ENCODE measurements around the gene MAP1LC3B. TPM values are rescaled to one million over a fixed set of nuclear protein-coding genes. Genes with fewer than 3 reads are reported as not detected.

The MAP1LC3B gene
- total RNA-seq, 1 experiment from 2014 or later, result 72.3 TPM

DNA sequence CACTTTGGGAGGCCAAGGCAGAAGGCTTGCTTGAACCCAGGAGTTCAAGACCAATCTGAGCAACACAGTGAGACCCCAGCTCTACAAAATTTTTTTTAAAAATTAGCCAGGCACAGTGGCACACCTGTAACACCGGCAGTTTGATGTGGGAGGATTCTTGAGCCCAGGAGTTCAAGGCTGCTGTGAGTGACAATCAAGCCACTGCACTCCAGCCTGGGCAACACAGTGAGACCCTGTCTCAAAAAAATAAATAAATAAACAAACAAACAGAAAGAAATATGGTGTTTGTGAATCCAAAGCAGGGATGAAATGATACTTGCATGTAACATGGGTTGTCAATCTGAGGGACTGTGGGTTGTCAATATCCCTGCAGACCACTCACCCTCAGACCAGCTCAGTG, 25.2 kb upstream of the MAP1LC3B start:
- Mint-ChIP-seq H3K4me1 (ENCODE audit: low read depth, unreplicated experiment) (no peaks in the 10 kb centered on the region), H3K27me3 (ENCODE audit: insufficient read depth, unreplicated experiment) (no peaks in the 10 kb centered on the region), H3K27ac (ENCODE audit: unreplicated experiment) (peak overlapping the region; percentile 45), H3K9me3 (ENCODE audit: unreplicated experiment) (no peaks in the 10 kb centered on the region), H3K36me3 (ENCODE audit: insufficient read depth, unreplicated experiment) (peaks cover 28% of the 10 kb centered on the region), H3K4me3 (ENCODE audit: unreplicated experiment) (no peak overlapping the region)
- Histone ChIP-seq H3K36me3 (ENCODE audit: control insufficient read depth, insufficient read depth, low read length) (no peaks in the 10 kb centered on the region), H3K4me1 (no peaks in the 10 kb centered on the region), H3K9me3 (no peaks in the 10 kb centered on the region), H3K27me3 (replicated peaks; ENCODE audit: control insufficient read depth, insufficient read depth, low read length) (no peaks in the 10 kb centered on the region), H3K4me3 (ENCODE audit: low read depth, low read length) (no peak overlapping the region)
- no peak for DNase-seq
- no TSS peak for BruUV-seq (replicated peaks)
- TF ChIP-seq, protein P1, sequence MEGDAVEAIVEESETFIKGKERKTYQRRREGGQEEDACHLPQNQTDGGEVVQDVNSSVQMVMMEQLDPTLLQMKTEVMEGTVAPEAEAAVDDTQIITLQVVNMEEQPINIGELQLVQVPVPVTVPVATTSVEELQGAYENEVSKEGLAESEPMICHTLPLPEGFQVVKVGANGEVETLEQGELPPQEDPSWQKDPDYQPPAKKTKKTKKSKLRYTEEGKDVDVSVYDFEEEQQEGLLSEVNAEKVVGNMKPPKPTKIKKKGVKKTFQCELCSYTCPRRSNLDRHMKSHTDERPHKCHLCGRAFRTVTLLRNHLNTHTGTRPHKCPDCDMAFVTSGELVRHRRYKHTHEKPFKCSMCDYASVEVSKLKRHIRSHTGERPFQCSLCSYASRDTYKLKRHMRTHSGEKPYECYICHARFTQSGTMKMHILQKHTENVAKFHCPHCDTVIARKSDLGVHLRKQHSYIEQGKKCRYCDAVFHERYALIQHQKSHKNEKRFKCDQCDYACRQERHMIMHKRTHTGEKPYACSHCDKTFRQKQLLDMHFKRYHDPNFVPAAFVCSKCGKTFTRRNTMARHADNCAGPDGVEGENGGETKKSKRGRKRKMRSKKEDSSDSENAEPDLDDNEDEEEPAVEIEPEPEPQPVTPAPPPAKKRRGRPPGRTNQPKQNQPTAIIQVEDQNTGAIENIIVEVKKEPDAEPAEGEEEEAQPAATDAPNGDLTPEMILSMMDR (IDR thresholded peaks at IDR 0.05; ENCODE audit: insufficient read depth in 1 of 2, low read depth in 1 of 2, low read length in 1 of 2, severe bottlenecking in 1 of 2, unreplicated experiment in 1 of 2), result no peak
- intact Hi-C loops (cut with micrococcal nuclease; ENCODE audit: unreplicated experiment), result no loop called here
- CTCF ChIA-PET, result no interaction called here
- POLR2A ChIA-PET, result interaction anchor here (0.6 kb wide), 1 partner anchor 16 kb away, joined by 3 read pairs; the partner anchor contains the start of gene FBXO31

DNA sequence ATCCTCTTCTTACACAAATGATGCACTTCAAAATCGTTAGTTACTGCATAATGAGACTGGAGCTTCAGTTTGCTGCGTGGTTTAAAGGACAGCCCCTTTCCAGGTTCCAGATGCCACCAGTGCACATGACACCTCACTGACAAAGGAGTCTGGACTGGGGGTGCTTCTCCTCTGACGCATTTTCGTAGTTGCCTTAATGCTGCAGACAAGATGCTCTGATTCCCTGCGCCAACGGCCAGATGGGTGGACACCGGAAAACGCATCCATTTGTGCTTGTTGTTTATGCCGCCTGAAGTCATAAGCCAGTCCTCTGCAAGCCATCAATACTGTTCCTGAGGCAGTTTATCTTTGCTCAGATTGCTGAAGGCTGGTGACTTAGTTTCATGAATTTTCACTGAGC, 24.6 kb upstream of the MAP1LC3B start:
- no peaks in the 10 kb centered on the region for H3K4me1 ChIP-seq
- Mint-ChIP-seq H3K9me3 (ENCODE audit: unreplicated experiment) (no peaks in the 10 kb centered on the region), H3K4me1 (ENCODE audit: low read depth, unreplicated experiment) (no peaks in the 10 kb centered on the region), H3K36me3 (ENCODE audit: insufficient read depth, unreplicated experiment) (peaks cover 28% of the 10 kb centered on the region), H3K27me3 (ENCODE audit: insufficient read depth, unreplicated experiment) (no peaks in the 10 kb centered on the region), H3K4me3 (ENCODE audit: unreplicated experiment) (no peak overlapping the region), H3K27ac (ENCODE audit: unreplicated experiment) (peak overlapping the region; percentile 45)
- H3K27me3 ChIP-seq (replicated peaks; ENCODE audit: control insufficient read depth, insufficient read depth, low read length), result no peaks in the 10 kb centered on the region
- intact Hi-C loops (cut with micrococcal nuclease; ENCODE audit: unreplicated experiment), result no loop called here
- no peak overlapping the region for H3K4me3 ChIP-seq (ENCODE audit: low read depth, low read length)
- TF ChIP-seq, protein P1 (IDR thresholded peaks at IDR 0.05; ENCODE audit: insufficient read depth in 1 of 2, low read depth in 1 of 2, low read length in 1 of 2, severe bottlenecking in 1 of 2, unreplicated experiment in 1 of 2), result no peak
- DNase-seq, result no peak
- POLR2A ChIA-PET, result no interaction called here
- BruUV-seq (replicated peaks), result no TSS peak
- H3K9me3 ChIP-seq, result no peaks in the 10 kb centered on the region
- H3K36me3 ChIP-seq (ENCODE audit: control insufficient read depth, insufficient read depth, low read length), result no peaks in the 10 kb centered on the region
- CTCF ChIA-PET, result no interaction called here

DNA sequence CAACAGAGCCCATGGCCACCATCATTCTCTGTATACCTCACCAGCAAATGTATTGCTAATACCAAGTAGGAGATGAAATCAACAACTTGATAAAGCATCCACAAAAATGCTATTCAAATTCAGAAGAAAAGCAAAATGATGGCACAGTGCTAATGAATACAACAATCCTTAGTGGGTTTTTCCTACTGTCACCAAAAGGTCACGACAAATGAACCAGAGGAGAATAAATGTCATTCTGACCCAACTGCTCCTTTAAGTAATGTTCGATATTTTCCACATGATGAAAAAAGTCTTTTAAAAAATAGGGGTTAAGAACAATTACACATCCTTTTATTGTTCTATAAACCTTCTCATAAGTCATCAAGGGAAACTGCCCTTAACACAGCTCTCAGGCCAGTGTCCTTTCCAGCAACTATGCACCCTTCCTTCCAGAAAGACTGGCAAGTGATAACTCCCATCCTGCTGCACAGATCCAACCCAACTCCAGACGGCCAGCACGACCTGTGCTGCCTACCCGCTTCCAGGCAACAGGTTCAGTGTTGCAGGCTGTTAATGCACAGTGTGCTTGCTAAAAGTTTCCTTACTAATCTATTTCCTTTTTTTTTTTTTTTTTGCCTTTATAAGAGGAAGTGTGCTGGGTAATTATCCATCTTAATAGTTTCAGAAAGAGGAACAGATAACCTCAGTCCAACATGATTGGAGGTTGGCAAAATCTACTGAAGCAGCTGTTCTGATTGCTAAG, 23.9 kb upstream of the MAP1LC3B start:
- TF ChIP-seq, protein P1 (IDR thresholded peaks at IDR 0.05; ENCODE audit: insufficient read depth in 1 of 2, low read depth in 1 of 2, low read length in 1 of 2, severe bottlenecking in 1 of 2, unreplicated experiment in 1 of 2), result no peak
- Histone ChIP-seq H3K36me3 (ENCODE audit: control insufficient read depth, insufficient read depth, low read length) (no peaks in the 10 kb centered on the region), H3K4me1 (no peaks in the 10 kb centered on the region), H3K4me3 (ENCODE audit: low read depth, low read length) (no peak overlapping the region), H3K27me3 (replicated peaks; ENCODE audit: control insufficient read depth, insufficient read depth, low read length) (no peaks in the 10 kb centered on the region), H3K9me3 (no peaks in the 10 kb centered on the region)
- intact Hi-C loops (cut with micrococcal nuclease; ENCODE audit: unreplicated experiment), result no loop called here
- H3K4me3 Mint-ChIP-seq (ENCODE audit: unreplicated experiment), result no peak overlapping the region
- H3K27ac Mint-ChIP-seq (ENCODE audit: unreplicated experiment), result no peak overlapping the region
- ChIA-PET CTCF (no interaction called here), POLR2A (no interaction called here)
- H3K9me3 Mint-ChIP-seq (ENCODE audit: unreplicated experiment), result no peaks in the 10 kb centered on the region
- H3K36me3 Mint-ChIP-seq (ENCODE audit: insufficient read depth, unreplicated experiment), result peaks cover 28% of the 10 kb centered on the region
- BruUV-seq (replicated peaks), result no TSS peak
- H3K27me3 Mint-ChIP-seq (ENCODE audit: insufficient read depth, unreplicated experiment), result no peaks in the 10 kb centered on the region
- H3K4me1 Mint-ChIP-seq (ENCODE audit: low read depth, unreplicated experiment), result no peaks in the 10 kb centered on the region
- DNase-seq, result no peak
